HAP-1 (cell line): ENCODE results near the gene KIF6.
"Not testable (repeated sequence)": the region's sequence is repeated elsewhere in the genome, so short reads cannot be mapped to it uniquely, and the experiment has no call there.

Experiments used
- DNase-seq, 2 experiments: peaks; one replicate each; pipeline ENCODE4 v3.0.0-alpha.2; 2016 to 2020; ENCODE audit warnings: low spot score in 2 of 2
- H3K27me3 ChIP-seq: fragments of 250-450 bp; sonication (Bioruptor Pico); 2 replicates; pipeline ENCODE4 v1.5.1; 2020; ENCODE audit warnings: low read depth, mild to moderate bottlenecking, moderate library complexity
- H3K36me3 ChIP-seq: fragments of 250-450 bp; sonication (Bioruptor Pico); replicated peaks from 2 replicates; pipeline ENCODE4 v1.5.1; 2020; ENCODE audit warnings: mild to moderate bottlenecking
- H3K4me1 ChIP-seq: fragments of 250-450 bp; sonication (Bioruptor Pico); 2 replicates; pipeline ENCODE4 v1.5.1; 2020; ENCODE audit warnings: mild to moderate bottlenecking
- H3K4me3 ChIP-seq: fragments of 250-450 bp; sonication (Bioruptor Pico); 2 replicates; pipeline ENCODE4 v1.5.1; 2020; ENCODE audit warnings: mild to moderate bottlenecking, moderate library complexity
- H3K9me3 ChIP-seq: fragments of 250-450 bp; sonication (Bioruptor Pico); 2 replicates; pipeline ENCODE4 v1.5.1; 2020; ENCODE audit warnings: mild to moderate bottlenecking, moderate library complexity
- in situ Hi-C: fragments of 300-500 bp; cut with MboI; formaldehyde crosslinking; loops from 3 replicates; pipeline ENCODE4 v1.14.3; 2020; ENCODE audit warnings: low sequenced_read_pairs, inconsistent platforms, mixed read lengths

KIF6 gene

DNA sequence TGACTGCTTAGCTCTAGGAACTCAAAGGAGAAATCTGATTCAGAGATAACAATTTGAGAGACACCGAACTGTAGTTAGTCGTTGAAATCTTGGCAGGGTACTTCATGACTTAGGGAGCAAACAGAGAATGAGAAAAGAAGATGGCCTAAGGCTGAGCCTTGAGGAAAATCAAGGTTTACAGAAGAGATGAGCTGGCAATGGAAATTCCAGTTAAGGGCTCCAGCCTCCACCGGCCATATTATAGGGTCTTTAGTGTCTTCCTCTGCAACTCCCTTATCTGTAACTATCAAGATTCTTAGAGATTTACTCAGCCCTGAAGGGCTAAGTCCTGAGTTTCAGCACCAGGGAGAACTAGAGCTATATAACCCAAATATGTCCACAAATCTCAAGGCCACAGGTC, 437.6 kb downstream of the KIF6 start:
- Histone ChIP-seq H3K4me1 (no peaks in the 10 kb centered on the region), H3K9me3 (no peaks in the 10 kb centered on the region), H3K36me3 (no peaks in the 10 kb centered on the region), H3K4me3 (no peak overlapping the region), H3K27me3 (peaks cover 2% of the 10 kb centered on the region; the same call in 1 of the 2 replicates)
- no peak for DNase-seq
- in situ Hi-C loops = no loop called here

DNA sequence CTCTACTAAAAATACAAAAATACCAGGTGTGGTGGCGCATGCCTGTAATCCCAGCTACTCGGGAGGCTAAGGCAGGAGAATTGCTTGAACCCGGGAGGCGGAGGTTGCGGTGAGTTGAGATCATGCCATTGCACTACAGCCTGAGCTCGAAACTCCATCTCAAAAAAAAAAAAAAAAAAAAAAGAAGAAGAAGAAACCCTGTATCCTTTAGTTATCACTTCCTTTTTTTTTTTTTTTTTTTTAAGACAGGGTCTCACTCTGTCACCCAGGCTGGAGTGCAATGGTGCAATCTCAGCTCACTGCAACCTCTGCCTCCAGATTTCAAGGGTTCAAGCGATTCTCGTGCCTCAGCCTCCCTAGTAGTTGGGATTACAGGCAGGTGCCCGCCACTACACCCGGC, 438.6 kb downstream of the KIF6 start:
- DNase-seq, H3K9me3 ChIP-seq, H3K36me3 ChIP-seq, in situ Hi-C loops, H3K4me3 ChIP-seq, H3K4me1 ChIP-seq, H3K27me3 ChIP-seq: not testable (repeated sequence)

DNA sequence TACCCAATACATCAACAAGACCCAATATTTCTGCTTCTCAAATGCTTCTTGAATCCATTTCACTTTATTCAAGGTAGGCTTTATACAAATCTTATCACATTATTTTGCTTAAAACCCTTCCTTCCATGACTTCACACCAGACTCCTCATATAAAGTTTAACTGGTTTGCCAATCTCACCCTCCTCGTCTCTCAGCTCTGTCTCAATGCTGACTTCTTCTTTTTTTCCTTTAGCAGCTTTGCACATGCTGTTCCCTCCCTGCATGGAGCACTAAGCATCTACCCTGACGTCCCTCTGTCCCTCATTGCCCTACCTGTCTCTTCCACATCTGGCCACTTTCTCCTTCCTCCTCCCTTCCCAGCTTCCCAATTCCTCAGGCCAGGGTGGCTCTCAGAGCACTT, 442.4 kb downstream of the KIF6 start:
- Histone ChIP-seq H3K27me3 (peaks cover 6% of the 10 kb centered on the region), H3K36me3 (no peaks in the 10 kb centered on the region), H3K4me1 (no peaks in the 10 kb centered on the region), H3K4me3 (no peak overlapping the region), H3K9me3 (no peaks in the 10 kb centered on the region)
- no peak for DNase-seq
- in situ Hi-C loops = no loop called here

GRCh38 chr6:39281312-39281980, 443.8 kb downstream of the KIF6 start:
- Histone ChIP-seq H3K4me1 (no peaks in the 10 kb centered on the region), H3K27me3 (peaks cover 6% of the 10 kb centered on the region), H3K36me3 (no peaks in the 10 kb centered on the region), H3K9me3 (no peaks in the 10 kb centered on the region), H3K4me3 (no peak overlapping the region)
- in situ Hi-C loops = no loop called here
- no peak for DNase-seq

- Histone ChIP-seq H3K9me3 (no peaks in the 10 kb centered on the region), H3K4me3 (no peak overlapping the region), H3K27me3 (peaks cover 6% of the 10 kb centered on the region), H3K36me3 (no peaks in the 10 kb centered on the region), H3K4me1 (no peaks in the 10 kb centered on the region)
- in situ Hi-C loops = no loop called here
- no peak for DNase-seq
These were observed 444.9 kb downstream of the KIF6 start for GRCh38 chr6:39280247-39280731.
